Left renal pelvis (tissue), 4 donors: ENCODE results near the gene RNF31. TPM values are rescaled to one million over a fixed set of nuclear protein-coding genes. Genes with fewer than 3 reads are reported as not detected.
"Not testable (repeated sequence)": the region's sequence is repeated elsewhere in the genome, so short reads cannot be mapped to it uniquely, and the experiment has no call there.

Source experiments
- DNase-seq, 4 donors: peaks; one replicate each; pipeline ENCODE4 v3.0.0-alpha.2; 2013; ENCODE audit warnings: low read depth in 4 of 4, low spot score in 3 of 4
- polyA plus RNA-seq, 4 donors: library from polyadenylated mRNA; unstranded; fragments of 120-200 nt; gene quantifications; one replicate each; pipeline ENCODE4 v1.2.1, GENCODE V29; 2013; ENCODE audit not compliant: insufficient read length in 4 of 4

The RNF31 gene
- polyA plus RNA-seq, 4 donors: 44.8 to 59.8 (median 47.4) TPM

DNA sequence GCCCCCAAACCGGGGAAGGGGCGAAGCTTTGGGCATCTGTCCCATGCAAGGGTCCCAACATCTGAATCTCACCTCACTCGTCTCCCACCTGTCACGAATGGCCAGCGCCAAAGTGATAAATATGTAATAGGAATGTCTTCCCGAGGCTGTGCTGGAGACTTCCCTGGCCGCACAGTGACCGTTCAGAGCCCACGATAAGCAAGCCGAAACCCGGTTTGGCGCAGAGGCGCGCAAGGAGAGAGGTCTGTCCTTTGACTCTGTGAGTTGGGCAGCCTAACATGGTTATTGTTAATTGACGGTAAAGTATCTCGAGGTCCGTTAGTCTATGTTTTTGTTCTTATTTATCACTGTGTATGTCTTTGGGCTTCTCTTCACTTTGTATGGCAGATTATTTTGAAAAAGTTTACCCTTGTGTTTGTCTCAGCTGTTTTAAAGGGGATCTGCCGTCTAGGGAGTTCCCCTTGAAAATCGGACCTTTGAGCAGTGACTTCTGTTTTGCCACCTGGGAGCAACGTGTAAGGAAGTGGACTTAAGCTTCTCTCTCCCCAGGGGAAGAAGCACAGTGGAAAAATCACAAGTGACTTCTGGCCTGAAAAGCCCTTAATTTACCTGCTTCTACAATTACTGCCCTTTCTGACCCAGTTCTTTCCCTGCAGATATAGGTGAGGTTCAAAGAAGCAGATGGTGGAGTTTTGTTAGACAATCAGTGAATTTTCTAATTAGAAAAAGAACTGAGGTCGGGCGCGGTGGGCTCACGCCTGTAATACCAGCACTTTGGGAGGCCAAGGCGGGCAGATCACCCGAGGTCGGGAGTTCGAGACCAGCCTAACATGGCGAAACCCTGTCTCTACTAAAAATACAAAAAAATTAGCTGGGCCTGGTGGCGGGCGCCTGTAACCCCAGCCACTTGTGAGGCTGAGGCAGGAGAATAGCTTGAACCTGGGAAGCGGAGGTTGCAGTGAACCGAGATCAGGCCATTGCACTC lies 49.1 kb downstream of the RNF31 start:
- no peak for DNase-seq

DNA sequence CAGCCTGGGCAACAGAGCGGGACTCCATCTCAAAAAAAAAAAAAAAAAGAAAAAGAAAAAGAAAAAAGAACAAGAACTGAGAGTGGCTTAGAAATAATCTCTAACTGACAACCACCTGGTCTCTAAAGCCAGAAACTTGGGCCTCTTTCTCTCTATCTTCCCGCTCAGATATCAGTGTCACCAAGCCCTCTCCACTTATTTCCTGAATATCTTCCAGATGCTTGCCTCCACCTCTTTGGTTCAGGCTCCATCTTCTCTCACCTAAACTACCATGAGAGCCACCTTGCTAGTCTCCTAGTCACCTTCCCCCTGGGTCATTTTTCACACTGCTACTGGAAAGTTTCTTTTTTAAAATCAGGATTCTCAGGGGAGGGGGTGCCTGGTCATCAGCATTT lies 49.8 kb downstream of the RNF31 start:
- no peak for DNase-seq

DNA sequence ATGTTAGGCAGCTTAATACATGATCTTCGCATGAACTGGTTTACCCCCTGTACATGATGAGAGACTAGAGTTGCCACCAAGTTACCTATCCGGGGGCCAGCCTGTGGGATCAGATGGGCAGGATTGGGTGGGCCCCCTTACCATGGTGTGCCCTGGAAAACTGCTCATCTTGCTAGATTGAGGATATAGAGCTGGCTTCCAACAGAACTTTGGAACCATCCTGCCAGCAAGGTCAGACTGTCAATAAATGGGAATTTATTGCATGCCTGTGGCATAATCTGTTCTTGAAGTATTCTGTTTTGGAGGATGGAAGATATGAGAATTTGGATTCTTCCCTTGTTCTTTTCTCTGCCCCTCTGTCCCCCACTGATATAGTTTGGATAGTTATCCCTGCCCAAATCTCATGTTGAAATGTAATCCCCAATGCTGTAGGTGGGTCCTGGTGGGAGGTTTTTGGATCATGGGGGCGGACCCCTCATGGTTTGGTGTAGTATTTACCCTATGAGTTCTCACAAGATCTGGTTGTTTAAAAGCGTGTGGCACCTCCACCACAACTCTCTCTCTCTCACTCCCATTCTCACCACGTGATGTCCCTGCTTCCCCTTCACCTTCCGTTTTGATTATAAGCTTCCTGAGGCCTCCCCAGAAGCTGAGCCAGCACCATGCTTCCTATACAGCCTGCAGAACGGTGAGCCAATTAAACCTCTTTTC lies 51.7 kb downstream of the RNF31 start:
- DNase-seq: no peak

DNA sequence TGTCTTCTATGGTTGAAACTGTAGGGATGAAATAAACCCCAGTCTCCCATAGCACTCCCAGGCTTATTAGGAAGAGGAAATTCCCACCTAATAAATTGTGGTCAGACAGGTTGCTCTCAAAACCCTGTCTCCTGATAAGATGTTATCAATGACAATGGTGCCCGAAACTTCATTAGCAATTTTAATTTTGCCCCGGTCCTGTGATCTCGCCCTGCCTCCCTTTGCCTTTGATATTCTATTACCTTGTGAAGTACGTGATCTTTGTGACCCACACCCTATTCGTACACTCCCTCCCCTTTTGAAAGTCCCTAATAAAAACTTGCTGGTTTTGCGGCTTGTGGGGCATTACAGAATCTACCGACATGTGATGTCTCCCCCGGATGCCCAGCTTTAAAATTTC lies 55.2 kb downstream of the RNF31 start:
- not testable (repeated sequence) for DNase-seq

DNA sequence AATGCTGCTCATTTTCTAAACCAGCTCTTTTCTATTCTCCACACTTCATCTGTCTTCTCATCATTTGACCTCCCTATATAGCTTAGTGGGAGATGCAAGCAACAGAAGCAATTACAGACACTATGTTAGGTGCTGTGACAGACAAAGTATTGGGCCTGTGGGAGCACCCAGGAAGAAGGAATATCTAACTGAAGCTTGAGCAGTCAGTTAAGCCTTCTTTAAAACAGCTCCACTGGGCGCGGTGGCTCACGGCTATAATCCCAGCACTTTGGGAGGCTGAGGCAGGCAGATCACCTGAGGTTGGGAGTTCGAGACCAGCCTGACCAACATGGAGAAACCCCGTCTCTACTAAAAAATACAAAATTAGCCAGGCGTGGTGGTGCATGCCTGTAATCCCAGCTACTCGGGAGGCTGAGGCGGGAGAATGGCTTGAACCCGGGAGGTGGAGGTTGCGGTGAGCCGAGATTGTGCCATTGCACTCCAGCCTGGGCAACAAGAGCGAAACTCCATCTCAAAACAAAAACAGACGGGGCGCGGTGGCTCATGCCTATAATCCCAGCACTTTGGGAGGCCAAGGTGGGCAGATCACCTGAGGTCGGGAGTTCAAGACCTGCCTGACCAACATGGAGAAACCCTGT lies 56.1 kb downstream of the RNF31 start:
- not testable (repeated sequence) for DNase-seq

DNA sequence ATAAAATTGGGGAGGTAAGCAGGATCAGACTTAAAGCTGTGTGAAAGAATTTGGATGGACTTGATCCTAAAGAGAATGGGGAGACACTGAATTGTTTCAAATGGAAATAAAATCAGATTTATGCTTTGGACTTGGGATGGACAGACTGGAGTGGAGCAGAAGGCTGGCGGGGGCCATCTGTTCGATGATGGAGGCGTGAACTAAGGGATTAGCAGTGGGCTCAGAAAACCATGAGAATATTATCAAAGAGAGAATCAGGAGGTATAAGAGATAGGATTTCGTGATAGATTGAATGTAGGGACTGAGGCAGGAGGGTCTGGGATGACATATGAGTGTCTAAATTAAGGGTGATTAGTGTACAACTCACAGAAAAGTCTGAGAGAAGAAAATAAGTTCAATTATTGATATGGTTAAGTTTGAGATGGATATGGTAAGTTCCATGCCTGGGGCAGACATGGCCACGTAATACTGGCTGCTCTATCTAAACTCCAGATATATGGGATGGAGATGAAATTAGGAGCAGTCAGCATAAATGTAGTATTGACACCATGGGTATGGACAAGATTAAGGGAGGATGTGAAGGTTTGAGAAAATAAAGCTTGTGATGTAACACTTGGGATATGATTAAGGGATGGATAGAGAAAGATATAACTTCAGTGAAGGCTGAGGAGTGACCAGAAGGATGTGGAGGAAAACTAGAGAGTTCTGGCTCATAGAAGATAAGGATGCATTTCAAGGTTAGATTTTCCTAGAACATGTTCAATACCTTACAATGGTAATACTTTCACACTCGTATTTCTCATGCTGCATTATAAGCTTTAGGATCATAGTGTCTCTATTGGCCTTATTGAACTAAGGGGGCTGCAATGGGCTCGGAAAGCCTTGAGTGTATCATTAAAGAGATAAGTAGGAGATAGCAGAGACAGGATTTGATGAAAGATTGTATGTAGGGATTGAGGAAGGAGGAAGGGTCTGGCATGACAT lies 57.2 kb downstream of the RNF31 start:
- no peak for DNase-seq

DNA sequence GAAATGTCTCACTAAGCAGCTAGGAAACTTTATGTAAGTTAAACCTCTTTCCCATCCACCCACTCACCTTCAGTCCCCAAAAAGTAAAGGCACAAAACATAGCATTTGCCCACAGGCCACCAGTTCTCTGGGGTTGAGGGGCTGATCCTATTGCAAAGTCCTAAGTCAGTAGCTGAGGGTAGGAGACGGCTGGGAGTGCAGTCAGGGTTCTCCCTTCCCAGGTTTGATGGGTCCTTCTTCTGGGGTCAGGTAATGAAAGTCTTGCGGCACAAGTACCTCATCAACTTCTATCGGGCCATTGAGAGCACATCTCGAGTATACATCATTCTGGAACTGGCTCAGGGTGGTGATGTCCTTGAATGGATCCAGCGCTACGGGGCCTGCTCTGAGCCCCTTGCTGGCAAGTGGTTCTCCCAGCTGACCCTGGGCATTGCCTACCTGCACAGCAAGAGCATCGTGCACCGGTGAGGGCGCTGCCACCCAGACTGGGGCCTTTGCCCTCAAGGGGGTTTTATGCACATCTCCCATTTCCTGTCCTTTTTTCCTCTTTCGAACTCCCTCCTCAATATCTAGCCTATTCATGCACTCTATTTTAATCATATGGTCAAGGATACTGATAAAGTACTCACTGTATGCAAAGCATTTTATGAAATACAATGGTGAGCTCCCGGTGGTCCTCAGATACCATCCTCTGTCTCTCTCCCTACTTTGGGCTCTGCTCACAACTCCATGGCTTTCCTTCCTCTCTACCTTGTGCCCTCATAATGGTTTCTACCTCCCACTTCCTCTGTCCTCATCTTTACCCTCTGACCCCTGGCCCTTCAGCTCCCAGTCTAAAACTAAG lies 59.2 kb downstream of the RNF31 start:
- no peak for DNase-seq

DNA sequence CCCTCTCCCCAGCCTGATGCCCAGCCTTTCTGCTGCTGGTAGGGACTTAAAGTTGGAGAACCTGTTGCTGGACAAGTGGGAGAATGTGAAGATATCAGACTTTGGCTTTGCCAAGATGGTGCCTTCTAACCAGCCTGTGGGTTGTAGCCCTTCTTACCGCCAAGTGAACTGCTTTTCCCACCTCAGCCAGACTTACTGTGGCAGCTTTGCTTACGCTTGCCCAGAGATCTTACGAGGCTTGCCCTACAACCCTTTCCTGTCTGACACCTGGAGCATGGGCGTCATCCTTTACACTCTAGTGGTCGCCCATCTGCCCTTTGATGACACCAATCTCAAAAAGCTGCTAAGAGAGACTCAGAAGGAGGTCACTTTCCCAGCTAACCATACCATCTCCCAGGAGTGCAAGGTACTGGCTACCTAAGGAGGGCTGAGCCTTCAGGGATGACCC lies 59.8 kb downstream of the RNF31 start:
- DNase-seq: no peak

DNA sequence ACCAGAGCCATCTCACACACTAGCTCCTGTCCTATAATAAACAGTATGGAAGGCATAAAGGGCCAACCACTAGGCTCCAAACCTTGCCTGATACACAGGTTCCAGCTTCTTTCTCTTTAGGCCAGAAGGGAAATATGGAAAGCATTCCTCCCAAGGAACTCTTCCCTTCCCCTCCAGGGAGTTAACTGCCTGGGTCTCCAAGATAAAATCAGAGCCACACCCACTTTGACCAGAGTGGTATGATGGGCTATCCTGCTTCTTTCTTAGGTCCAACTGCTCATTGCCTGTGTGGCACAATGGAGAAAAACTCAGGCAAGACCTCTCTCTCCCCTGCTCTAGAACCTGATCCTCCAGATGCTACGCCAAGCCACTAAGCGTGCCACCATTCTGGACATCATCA lies 60.3 kb downstream of the RNF31 start:
- no peak for DNase-seq

Other genes with a start within 250 kb of the RNF31 start
- gene DHRS4, start 193.7 kb upstream of the RNF31 start, polyA plus RNA-seq: 10 to 100 TPM; 28.3 to 50.8 (median 44.2) TPM
- gene DHRS4L2, start 158.6 kb upstream of the RNF31 start, polyA plus RNA-seq: 10 to 100 TPM; 27.6 to 52.8 (median 31.4) TPM
- 1 to 10 TPM; 1.2 to 2.0 (median 1.8) TPM for gene CARMIL3, start 95.5 kb upstream of the RNF31 start, polyA plus RNA-seq
- gene CPNE6, start 75.9 kb upstream of the RNF31 start, polyA plus RNA-seq: not detected
- 10 to 100 TPM in 3 of 4 donors, 1 to 10 TPM in 1; 7.7 to 31.0 (median 24.0) TPM for gene PCK2, start 53.2 kb upstream of the RNF31 start, polyA plus RNA-seq
- gene DCAF11, start 32.7 kb upstream of the RNF31 start, polyA plus RNA-seq: 10 to 100 TPM; 41.2 to 90.6 (median 73.0) TPM
- 1 to 10 TPM in 3 of 4 donors, under 1 TPM in 1; 0.59 to 4.1 (median 2.1) TPM for gene NRL, start 32.5 kb upstream of the RNF31 start, polyA plus RNA-seq
- 1 to 10 TPM in 1 of 4 donors, under 1 TPM in 3; 0.55 to 1.6 (median 0.79) TPM for gene FITM1, start 16.8 kb upstream of the RNF31 start, polyA plus RNA-seq
- 100 to 1,000 TPM; 131 to 226 (median 197) TPM for gene PSME1, start 11.3 kb upstream of the RNF31 start, polyA plus RNA-seq
- gene EMC9, start 5.9 kb upstream of the RNF31 start, polyA plus RNA-seq: 10 to 100 TPM in 3 of 4 donors, 1 to 10 TPM in 1; 9.7 to 21.4 (median 19.4) TPM
- gene PSME2, start 888 bp upstream of the RNF31 start, polyA plus RNA-seq: 100 to 1,000 TPM; 134 to 185 (median 166) TPM
- gene IRF9, start 13.8 kb downstream of the RNF31 start, polyA plus RNA-seq: 10 to 100 TPM; 46.1 to 68.1 (median 57.0) TPM
- gene REC8, start 24.6 kb downstream of the RNF31 start, polyA plus RNA-seq: 100 to 1,000 TPM in 1 of 4 donors, 10 to 100 TPM in 3; 28.0 to 100 (median 57.9) TPM
- gene IPO4, start 41.3 kb downstream of the RNF31 start, polyA plus RNA-seq: 10 to 100 TPM; 19.8 to 39.5 (median 31.0) TPM
- 10 to 100 TPM; 32.9 to 43.7 (median 35.4) TPM for gene TM9SF1, start 47.9 kb downstream of the RNF31 start, polyA plus RNA-seq
- gene TSSK4, start 58.2 kb downstream of the RNF31 start, polyA plus RNA-seq: 10 to 100 TPM in 1 of 4 donors, 1 to 10 TPM in 3; 4.2 to 12.0 (median 5.6) TPM
- 10 to 100 TPM; 27.8 to 58.4 (median 52.0) TPM for gene CHMP4A, start 66.0 kb downstream of the RNF31 start, polyA plus RNA-seq
- gene MDP1, start 68.6 kb downstream of the RNF31 start, polyA plus RNA-seq: 10 to 100 TPM in 3 of 4 donors, 1 to 10 TPM in 1; 8.3 to 16.9 (median 11.3) TPM
- 100 to 1,000 TPM; 189 to 230 (median 217) TPM for gene NEDD8, start 84.9 kb downstream of the RNF31 start, polyA plus RNA-seq
- 100 to 1,000 TPM in 3 of 4 donors, 10 to 100 TPM in 1; 65.6 to 124 (median 117) TPM for gene GMPR2, start 85.4 kb downstream of the RNF31 start, polyA plus RNA-seq
- 10 to 100 TPM; 57.3 to 62.1 (median 60.1) TPM for gene TINF2, start 95.1 kb downstream of the RNF31 start, polyA plus RNA-seq
- gene TGM1, start 115.7 kb downstream of the RNF31 start, polyA plus RNA-seq: 1 to 10 TPM; 1.6 to 6.6 (median 2.6) TPM
- 10 to 100 TPM; 19.4 to 28.6 (median 20.3) TPM for gene RABGGTA, start 124.1 kb downstream of the RNF31 start, polyA plus RNA-seq
- gene DHRS1, start 152.3 kb downstream of the RNF31 start, polyA plus RNA-seq: 10 to 100 TPM; 27.8 to 54.8 (median 43.2) TPM
- gene NOP9, start 152.4 kb downstream of the RNF31 start, polyA plus RNA-seq: 10 to 100 TPM; 20.0 to 27.0 (median 25.4) TPM
- 10 to 100 TPM; 20.2 to 28.4 (median 24.5) TPM for gene CIDEB, start 160.5 kb downstream of the RNF31 start, polyA plus RNA-seq
- 1 to 10 TPM; 1.7 to 4.4 (median 3.0) TPM for gene LTB4R2, start 162.6 kb downstream of the RNF31 start, polyA plus RNA-seq
- gene LTB4R, start 164.0 kb downstream of the RNF31 start, polyA plus RNA-seq: 1 to 10 TPM; 2.1 to 6.5 (median 4.9) TPM
- 10 to 100 TPM in 3 of 4 donors, 1 to 10 TPM in 1; 8.4 to 23.3 (median 20.0) TPM for gene ADCY4, start 187.6 kb downstream of the RNF31 start, polyA plus RNA-seq
- 1 to 10 TPM; 2.3 to 4.3 (median 3.8) TPM for gene RIPK3, start 192.5 kb downstream of the RNF31 start, polyA plus RNA-seq
- 100 to 1,000 TPM in 1 of 4 donors, 10 to 100 TPM in 3; 52.5 to 151 (median 78.2) TPM for gene NFATC4, start 220.7 kb downstream of the RNF31 start, polyA plus RNA-seq